ENCODE measurements around the gene HACD3. TPM values are rescaled to one million over a fixed set of nuclear protein-coding genes. Genes with fewer than 3 reads are reported as not detected.

Gene HACD3
- total and polyA plus RNA-seq, 12 donors = 3.7 to 13.4 (median 8.2) TPM

GRCh38 chr15:65584241-65584640 lies 54.0 kb downstream of the HACD3 start:
- ATAC-seq = peak in 1 of 8 donors; percentile 38
- H3K27me3 ChIP-seq = no peaks in the 10 kb centered on the region
- peak overlapping the region in 5 of 10 donors; percentile 17 to 62 (median 32) for H3K27ac ChIP-seq
- H3K36me3 ChIP-seq = peaks cover 0 to 100% (median 55%) of the 10 kb centered on the region in 9 donors
- H3K9me3 ChIP-seq = no peaks in the 10 kb centered on the region
- no peak for TF ChIP-seq CTCF (IDR thresholded peaks at IDR 0.05)
- no peak overlapping the region for H3K4me3 ChIP-seq
- peaks cover 0 to 23% (median 4%) of the 10 kb centered on the region in 9 donors for H3K4me1 ChIP-seq
- intact Hi-C loops (cut with DNase I) = no loop called here
- DNase-seq = no peak

GRCh38 chr15:65587094-65587493 lies 56.8 kb downstream of the HACD3 start:
- Histone ChIP-seq H3K4me1 (peaks cover 0 to 16% (median 4%) of the 10 kb centered on the region in 9 donors), H3K27me3 (no peaks in the 10 kb centered on the region), H3K9me3 (no peaks in the 10 kb centered on the region), H3K36me3 (peaks cover 0 to 100% (median 56%) of the 10 kb centered on the region in 9 donors), H3K27ac (no peak overlapping the region), H3K4me3 (no peak overlapping the region)
- intact Hi-C loops (cut with DNase I) = no loop called here
- DNase-seq (no peak), ATAC-seq (no peak)
- WGBS, 2 donors = 97 to 98% methylated on average over 1 of the region's 1 CpG
- TF ChIP-seq CTCF (IDR thresholded peaks at IDR 0.05) = no peak

GRCh38 chr15:65595960-65596359 lies 65.7 kb downstream of the HACD3 start:
- H3K27me3 ChIP-seq = no peaks in the 10 kb centered on the region
- WGBS, 2 donors = 78 to 83% methylated on average over 3 of the region's 3 CpGs
- no peaks in the 10 kb centered on the region for H3K4me1 ChIP-seq
- DNase-seq (no peak), ATAC-seq (no peak)
- intact Hi-C loops (cut with DNase I) = no loop called here
- TF ChIP-seq CTCF (IDR thresholded peaks at IDR 0.05) = peak in 5 of 9 donors; percentile 8 to 42 (median 24)
- no peak overlapping the region for H3K27ac ChIP-seq
- no peaks in the 10 kb centered on the region for H3K9me3 ChIP-seq
- H3K36me3 ChIP-seq = peaks cover 0 to 100% (median 72%) of the 10 kb centered on the region in 9 donors
- no peak overlapping the region for H3K4me3 ChIP-seq

GRCh38 chr15:65598468-65598867 lies 68.2 kb downstream of the HACD3 start:
- peaks cover 0 to 100% (median 63%) of the 10 kb centered on the region in 9 donors for H3K36me3 ChIP-seq
- DNase-seq (no peak), ATAC-seq (no peak)
- no peaks in the 10 kb centered on the region for H3K9me3 ChIP-seq
- no peak overlapping the region for H3K27ac ChIP-seq
- H3K27me3 ChIP-seq = no peaks in the 10 kb centered on the region
- no peak overlapping the region for H3K4me3 ChIP-seq
- WGBS, 2 donors = 96 to 99% methylated on average over 2 of the region's 2 CpGs
- no peaks in the 10 kb centered on the region for H3K4me1 ChIP-seq
- no peak for TF ChIP-seq CTCF (IDR thresholded peaks at IDR 0.05)
- intact Hi-C loops (cut with DNase I) = no loop called here
